ENCODE results near the gene FILIP1L.

DNA sequence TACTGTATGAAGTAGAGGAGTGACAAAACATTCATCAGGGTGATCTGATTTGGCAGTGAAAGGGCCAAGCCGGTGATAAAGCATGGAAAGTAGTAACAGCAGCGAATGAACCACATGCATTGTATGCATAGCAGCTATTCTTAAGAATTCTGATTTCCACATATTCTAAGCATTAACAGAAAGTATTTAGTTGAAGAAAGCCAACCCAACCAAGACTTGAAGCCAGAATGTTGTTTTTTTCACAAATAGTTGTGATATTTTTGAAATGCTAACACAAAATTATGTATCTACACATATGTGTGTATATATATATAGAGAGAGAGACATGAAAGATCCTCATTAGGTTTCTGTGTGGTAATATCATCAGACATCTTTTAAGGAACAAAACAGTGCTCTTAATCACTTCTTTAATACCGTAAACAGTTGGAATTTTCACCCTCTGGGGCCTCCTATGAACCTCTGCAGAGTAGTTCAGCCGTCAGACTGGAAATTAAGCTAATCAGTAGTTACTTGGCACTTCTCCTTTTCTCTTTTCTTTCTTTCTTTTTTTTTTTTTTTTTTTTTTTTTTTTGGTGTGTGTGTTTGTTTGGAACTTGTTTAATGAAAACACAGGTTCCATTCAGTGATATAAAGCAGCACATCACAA, 157.0 kb downstream of the FILIP1L start:
- TF ChIP-seq, protein P1, sequence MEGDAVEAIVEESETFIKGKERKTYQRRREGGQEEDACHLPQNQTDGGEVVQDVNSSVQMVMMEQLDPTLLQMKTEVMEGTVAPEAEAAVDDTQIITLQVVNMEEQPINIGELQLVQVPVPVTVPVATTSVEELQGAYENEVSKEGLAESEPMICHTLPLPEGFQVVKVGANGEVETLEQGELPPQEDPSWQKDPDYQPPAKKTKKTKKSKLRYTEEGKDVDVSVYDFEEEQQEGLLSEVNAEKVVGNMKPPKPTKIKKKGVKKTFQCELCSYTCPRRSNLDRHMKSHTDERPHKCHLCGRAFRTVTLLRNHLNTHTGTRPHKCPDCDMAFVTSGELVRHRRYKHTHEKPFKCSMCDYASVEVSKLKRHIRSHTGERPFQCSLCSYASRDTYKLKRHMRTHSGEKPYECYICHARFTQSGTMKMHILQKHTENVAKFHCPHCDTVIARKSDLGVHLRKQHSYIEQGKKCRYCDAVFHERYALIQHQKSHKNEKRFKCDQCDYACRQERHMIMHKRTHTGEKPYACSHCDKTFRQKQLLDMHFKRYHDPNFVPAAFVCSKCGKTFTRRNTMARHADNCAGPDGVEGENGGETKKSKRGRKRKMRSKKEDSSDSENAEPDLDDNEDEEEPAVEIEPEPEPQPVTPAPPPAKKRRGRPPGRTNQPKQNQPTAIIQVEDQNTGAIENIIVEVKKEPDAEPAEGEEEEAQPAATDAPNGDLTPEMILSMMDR (IDR thresholded peaks at IDR 0.05 in 4 of 5, conservative IDR thresholded peaks at IDR 0.05 in 1 of 5) = no peak
- no peak for TF ChIP-seq POLR2A (IDR thresholded peaks at IDR 0.05)
